ENCODE measurements around the gene DDX43.
"Not testable (repeated sequence)": the region's sequence is repeated elsewhere in the genome, so short reads cannot be mapped to it uniquely, and the experiment has no call there.

The DDX43 gene

GRCh38 chr6:73388800-73389512, 5.7 kb upstream of the DDX43 start:
- FAIRE-seq: no peak
- TF ChIP-seq CTCF (IDR thresholded peaks at IDR 0.05; ENCODE audit: insufficient read depth, missing control alignments): peak; percentile 71
- DNase-seq (ENCODE audit: insufficient read length, low spot score): peak; percentile 51

GRCh38 chr6:73389854-73390253, 4.8 kb upstream of the DDX43 start:
- no peak for TF ChIP-seq CTCF (IDR thresholded peaks at IDR 0.05; ENCODE audit: insufficient read depth, missing control alignments)
- no peak for DNase-seq (ENCODE audit: insufficient read length, low spot score)
- no peak for FAIRE-seq

- no peak for TF ChIP-seq CTCF (IDR thresholded peaks at IDR 0.05; ENCODE audit: insufficient read depth, missing control alignments)
These were observed 3.0 kb upstream of the DDX43 start for GRCh38 chr6:73391675-73392074.

GRCh38 chr6:73392188-73392587, 2.4 kb upstream of the DDX43 start:
- DNase-seq (ENCODE audit: insufficient read length, low spot score); FAIRE-seq: not testable (repeated sequence)

More at GRCh38 chr6:73391675-73392074, 3.0 kb upstream of the DDX43 start:
- no peak for FAIRE-seq
- DNase-seq (ENCODE audit: insufficient read length, low spot score): no peak

GRCh38 chr6:73393278-73393677, 1.4 kb upstream of the DDX43 start:
- no peak for TF ChIP-seq CTCF (IDR thresholded peaks at IDR 0.05; ENCODE audit: insufficient read depth, missing control alignments)
- FAIRE-seq: no peak
- DNase-seq (ENCODE audit: insufficient read length, low spot score): no peak

GRCh38 chr6:73395875-73396274, 1.2 kb downstream of the DDX43 start:
- no peak for TF ChIP-seq CTCF (IDR thresholded peaks at IDR 0.05; ENCODE audit: insufficient read depth, missing control alignments)
- no peak for FAIRE-seq
- no peak for DNase-seq (ENCODE audit: insufficient read length, low spot score)

- FAIRE-seq (no peak), DNase-seq (ENCODE audit: insufficient read length, low spot score) (no peak)
- TF ChIP-seq CTCF (IDR thresholded peaks at IDR 0.05; ENCODE audit: insufficient read depth, missing control alignments): no peak
These were observed 6.0 kb downstream of the DDX43 start for GRCh38 chr6:73400656-73401055.

Measured in D721Med (cell line).